Spleen (tissue), 7 donors: ENCODE results near the gene SLC7A4.

Experiments
- CTCF ChIP-seq, 11 experiments: fragments of 200-600 bp in 7 of 11; fragments of 450-650 bp in 4 of 11; sonication (generic) in 4 of 11; IDR thresholded peaks in 8 of 11; conservative IDR thresholded peaks in 3 of 11; 1 replicate in 7 of 11; 2 replicates in 4 of 11; pipeline versions ENCODE4 v1.4.0 to v1.8.0; 2016 to 2021; ENCODE audit warnings: antibody characterized with exemption in 11 of 11, inconsistent platforms in 4 of 11, mild to moderate bottlenecking in 1 of 11
- POLR2A ChIP-seq, 3 donors: fragments of 450-650 bp; IDR thresholded peaks; one replicate each; pipeline ENCODE4 v1.5.1; 2017; ENCODE audit warnings: antibody characterized with exemption in 3 of 3, mild to moderate bottlenecking in 1 of 3
- donor health status: DM: no; HTN: no; CAD: no; lungs with moderate emphysema.
- donor health status: DM: no; HTN: no; CAD: no.
- donor health status: DM: no; HTN: no; CAD: no.

GRCh38 chr22:21030621-21031544 is 1.5 kb downstream of the SLC7A4 start:
- no peak for TF ChIP-seq CTCF (IDR thresholded peaks at IDR 0.05 in 8 of 11, conservative IDR thresholded peaks at IDR 0.05 in 3 of 11)
- no peak for TF ChIP-seq POLR2A (IDR thresholded peaks at IDR 0.05)
